Measurements from ENCODE around the gene MYL6.
"Not testable (repeated sequence)": the region's sequence is repeated elsewhere in the genome, so short reads cannot be mapped to it uniquely, and the experiment has no call there.

The MYL6 gene

GRCh38 chr12:56193025-56193578, 34.9 kb downstream of the MYL6 start:
- DNase-seq = peak; percentile 62

GRCh38 chr12:56196818-56197550, 38.8 kb downstream of the MYL6 start:
- not testable (repeated sequence) for DNase-seq

- DNase-seq = no peak
Observed at GRCh38 chr12:56197921-56198635, 39.9 kb downstream of the MYL6 start.

GRCh38 chr12:56198836-56199235, 40.7 kb downstream of the MYL6 start:
- no peak for DNase-seq

- no peak for DNase-seq
Observed at GRCh38 chr12:56202366-56202765, 44.2 kb downstream of the MYL6 start.

GRCh38 chr12:56202838-56203237, 44.7 kb downstream of the MYL6 start:
- DNase-seq = no peak

GRCh38 chr12:56204275-56204674, 46.1 kb downstream of the MYL6 start:
- no peak for DNase-seq

- DNase-seq = no peak
Observed at GRCh38 chr12:56205445-56205844, 47.3 kb downstream of the MYL6 start.

- DNase-seq = no peak
Observed at GRCh38 chr12:56206452-56207166, 48.5 kb downstream of the MYL6 start.

- no peak for DNase-seq
Observed at GRCh38 chr12:56208006-56208405, 49.8 kb downstream of the MYL6 start.
